ENCODE data around the gene PDE4DIP.
"Not testable (repeated sequence)": the region's sequence is repeated elsewhere in the genome, so short reads cannot be mapped to it uniquely, and the experiment has no call there.

DNA sequence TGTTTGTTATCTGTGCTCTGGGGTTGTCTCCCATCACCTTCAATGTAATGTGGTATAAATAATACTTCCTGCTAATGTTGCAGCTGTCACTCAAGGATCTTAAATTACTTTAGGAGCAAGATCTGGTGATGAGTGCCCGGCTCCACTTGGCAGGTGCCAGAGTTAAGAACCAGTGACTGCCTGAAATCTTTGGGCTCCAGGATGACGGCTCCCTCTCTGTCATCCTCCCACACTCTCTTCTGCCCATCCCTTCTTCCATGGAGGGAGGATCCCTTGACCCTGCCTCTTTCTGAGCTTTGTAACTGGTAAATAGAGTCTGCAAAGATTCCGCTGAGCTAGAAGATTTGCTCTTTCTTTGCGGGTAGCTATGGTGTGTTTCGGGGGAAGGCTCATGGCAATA lies 44.4 kb downstream of the PDE4DIP start:
- not testable (repeated sequence) for TF ChIP-seq ZNF423 (CRISPR knock-in tag; IDR thresholded peaks at IDR 0.05); ELF4 (CRISPR knock-in tag; IDR thresholded peaks at IDR 0.05; ENCODE audit: low read depth); SP1 (CRISPR knock-in tag; conservative IDR thresholded peaks at IDR 0.05)
- TF ChIP-seq, protein P1, sequence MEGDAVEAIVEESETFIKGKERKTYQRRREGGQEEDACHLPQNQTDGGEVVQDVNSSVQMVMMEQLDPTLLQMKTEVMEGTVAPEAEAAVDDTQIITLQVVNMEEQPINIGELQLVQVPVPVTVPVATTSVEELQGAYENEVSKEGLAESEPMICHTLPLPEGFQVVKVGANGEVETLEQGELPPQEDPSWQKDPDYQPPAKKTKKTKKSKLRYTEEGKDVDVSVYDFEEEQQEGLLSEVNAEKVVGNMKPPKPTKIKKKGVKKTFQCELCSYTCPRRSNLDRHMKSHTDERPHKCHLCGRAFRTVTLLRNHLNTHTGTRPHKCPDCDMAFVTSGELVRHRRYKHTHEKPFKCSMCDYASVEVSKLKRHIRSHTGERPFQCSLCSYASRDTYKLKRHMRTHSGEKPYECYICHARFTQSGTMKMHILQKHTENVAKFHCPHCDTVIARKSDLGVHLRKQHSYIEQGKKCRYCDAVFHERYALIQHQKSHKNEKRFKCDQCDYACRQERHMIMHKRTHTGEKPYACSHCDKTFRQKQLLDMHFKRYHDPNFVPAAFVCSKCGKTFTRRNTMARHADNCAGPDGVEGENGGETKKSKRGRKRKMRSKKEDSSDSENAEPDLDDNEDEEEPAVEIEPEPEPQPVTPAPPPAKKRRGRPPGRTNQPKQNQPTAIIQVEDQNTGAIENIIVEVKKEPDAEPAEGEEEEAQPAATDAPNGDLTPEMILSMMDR (IDR thresholded peaks at IDR 0.05) = not testable (repeated sequence)

All from WTC11 (cell line).